Loucy (cell line): ENCODE results near the gene ACACB.

Experiments used
- H2AFZ ChIP-seq: fragments of 200-600 bp; sonication (generic); 2 replicates; pipeline ENCODE4 v1.6.0; 2016; ENCODE audit warnings: antibody characterized with exemption, mild to moderate bottlenecking, low read length, moderate library complexity
- H3F3A ChIP-seq: fragments of 200-600 bp; 2 replicates; pipeline ENCODE4 v1.6.0; 2016; ENCODE audit warnings: antibody characterized with exemption, low read depth, mild to moderate bottlenecking
- H3K27me3 ChIP-seq: fragments of 200-600 bp; sonication (generic); 2 replicates; pipeline ENCODE4 v1.6.1; 2014; ENCODE audit warnings: low read length, mild to moderate bottlenecking; ENCODE audit not compliant: insufficient read depth, poor library complexity, severe bottlenecking
- H3K36me3 ChIP-seq: fragments of 200-600 bp; sonication (generic); 2 replicates; pipeline ENCODE4 v1.6.1; 2016; ENCODE audit warnings: low read length; ENCODE audit not compliant: insufficient read depth
- H3K4me1 ChIP-seq: fragments of 200-600 bp; sonication (generic); 2 replicates; pipeline ENCODE4 v1.5.1; 2014; ENCODE audit warnings: low read length, mild to moderate bottlenecking; ENCODE audit not compliant: insufficient read depth, poor library complexity, severe bottlenecking
- H3K4me2 ChIP-seq: fragments of 200-600 bp; sonication (generic); 2 replicates; pipeline ENCODE4 v1.6.0; 2014; ENCODE audit warnings: antibody characterized with exemption, low read length, low read depth, mild to moderate bottlenecking; ENCODE audit not compliant: poor library complexity, severe bottlenecking
- H3K4me3 ChIP-seq: fragments of 200-600 bp; sonication (generic); 2 replicates; pipeline ENCODE4 v1.5.1; 2014; ENCODE audit warnings: low read length, mild to moderate bottlenecking, mixed read lengths; ENCODE audit not compliant: poor library complexity, severe bottlenecking
- H3K79me2 ChIP-seq: fragments of 200-600 bp; sonication (generic); 2 replicates; pipeline ENCODE4 v1.6.1; 2014; ENCODE audit warnings: low read length; ENCODE audit not compliant: insufficient read depth
- H3K9ac ChIP-seq: fragments of 200-600 bp; sonication (generic); 2 replicates; pipeline ENCODE4 v1.6.0; 2014; ENCODE audit warnings: mild to moderate bottlenecking, low read depth, low read length, moderate library complexity; ENCODE audit not compliant: poor library complexity, severe bottlenecking
- H3K9me2 ChIP-seq: fragments of 200-600 bp; sonication (generic); replicated peaks from 2 replicates; pipeline ENCODE4 v1.6.1; 2016; ENCODE audit warnings: low read depth, low read length, mixed read lengths
- H3K9me3 ChIP-seq: fragments of 200-600 bp; sonication (generic); 2 replicates; pipeline ENCODE4 v1.6.1; 2014; ENCODE audit warnings: mild to moderate bottlenecking, antibody characterized with exemption, low read length, low read depth; ENCODE audit not compliant: insufficient read depth
- H4K20me1 ChIP-seq: fragments of 200-600 bp; sonication (generic); 2 replicates; pipeline ENCODE4 v1.6.0; 2014; ENCODE audit warnings: antibody characterized with exemption, low read length, mild to moderate bottlenecking; ENCODE audit not compliant: insufficient read depth, poor library complexity, severe bottlenecking
- CTCF ChIP-seq: fragments of 200-600 bp; sonication (generic); conservative IDR thresholded peaks from 2 replicates; pipeline ENCODE4 v1.5.1; 2014; ENCODE audit warnings: mild to moderate bottlenecking, antibody characterized with exemption, low read length
- EZH2phosphoT487 ChIP-seq: fragments of 200-600 bp; IDR thresholded peaks from 2 replicates; pipeline ENCODE4 v1.6.1; 2018; ENCODE audit warnings: antibody characterized with exemption, mild to moderate bottlenecking, moderate library complexity, borderline replicate concordance

ACACB gene

GRCh38 chr12:109201496-109201885 lies 85.1 kb downstream of the ACACB start:
- H3K9ac ChIP-seq = no peak overlapping the region
- H4K20me1 ChIP-seq = no peaks in the 10 kb centered on the region
- no peaks in the 10 kb centered on the region for H3F3A ChIP-seq
- H3K4me2 ChIP-seq = no peak overlapping the region
- TF ChIP-seq EZH2phosphoT487 (no peak), CTCF (no peak)
- H2AFZ ChIP-seq = no peak overlapping the region
- peaks cover 8% of the 10 kb centered on the region; the same call in 1 of the 2 replicates for H3K36me3 ChIP-seq
- H3K27me3 ChIP-seq = no peaks in the 10 kb centered on the region
- no peaks in the 10 kb centered on the region for H3K9me3 ChIP-seq
- H3K9me2 ChIP-seq = no peaks in the 10 kb centered on the region
- no peak overlapping the region for H3K4me3 ChIP-seq
- H3K4me1 ChIP-seq = no peaks in the 10 kb centered on the region
- H3K79me2 ChIP-seq = no peaks in the 10 kb centered on the region

GRCh38 chr12:109202770-109203169 lies 86.4 kb downstream of the ACACB start:
- TF ChIP-seq EZH2phosphoT487 (no peak), CTCF (no peak)
- no peaks in the 10 kb centered on the region for H3K79me2 ChIP-seq
- no peaks in the 10 kb centered on the region for H4K20me1 ChIP-seq
- H3K9me2 ChIP-seq = no peaks in the 10 kb centered on the region
- no peaks in the 10 kb centered on the region for H3F3A ChIP-seq
- no peaks in the 10 kb centered on the region for H3K27me3 ChIP-seq
- H3K36me3 ChIP-seq = peaks cover 8% of the 10 kb centered on the region; the same call in 1 of the 2 replicates
- H2AFZ ChIP-seq = no peak overlapping the region
- H3K4me3 ChIP-seq = no peak overlapping the region
- H3K9ac ChIP-seq = no peak overlapping the region
- no peaks in the 10 kb centered on the region for H3K4me1 ChIP-seq
- no peak overlapping the region for H3K4me2 ChIP-seq
- no peaks in the 10 kb centered on the region for H3K9me3 ChIP-seq

GRCh38 chr12:109203480-109203879 lies 87.1 kb downstream of the ACACB start:
- TF ChIP-seq CTCF (0 out of 2 replicates have a peak, but pooled peaks have one; percentile 11), EZH2phosphoT487 (no peak)

More at GRCh38 chr12:109203480-109203879, 87.1 kb downstream of the ACACB start:
- H3K9me2 ChIP-seq = no peaks in the 10 kb centered on the region
- H3K9ac ChIP-seq = no peak overlapping the region
- H3K79me2 ChIP-seq = no peaks in the 10 kb centered on the region
- no peaks in the 10 kb centered on the region for H3K9me3 ChIP-seq
- H3F3A ChIP-seq = no peaks in the 10 kb centered on the region
- H3K4me3 ChIP-seq = no peak overlapping the region
- H3K27me3 ChIP-seq = no peaks in the 10 kb centered on the region
- H3K36me3 ChIP-seq = peaks cover 8% of the 10 kb centered on the region; the same call in 1 of the 2 replicates
- no peak overlapping the region for H3K4me2 ChIP-seq
- H3K4me1 ChIP-seq = no peaks in the 10 kb centered on the region
- H4K20me1 ChIP-seq = no peaks in the 10 kb centered on the region
- H2AFZ ChIP-seq = no peak overlapping the region
